ENCODE results near the gene CAPN11. TPM values are rescaled to one million over a fixed set of nuclear protein-coding genes. Genes with fewer than 3 reads are reported as not detected.
"Not testable (repeated sequence)": the region's sequence is repeated elsewhere in the genome, so short reads cannot be mapped to it uniquely, and the experiment has no call there.

CAPN11 gene
- total and polyA plus RNA-seq, 9 donors, result 0.17 to 0.38 (median 0.20) TPM; not detected in 4

GRCh38 chr6:44229376-44230033 is 70.9 kb downstream of the CAPN11 start:
- no peaks in the 10 kb centered on the region for H3K27me3 ChIP-seq
- H3K27ac ChIP-seq, result no peak overlapping the region
- TF ChIP-seq EP300 (IDR thresholded peaks at IDR 0.05) (no peak), CTCF (IDR thresholded peaks at IDR 0.05) (no peak), POLR2A (IDR thresholded peaks at IDR 0.05) (no peak)
- WGBS, 3 donors, result 81 to 87% (median 82%) methylated on average over 11 of the region's 11 CpGs
- no peak overlapping the region for H3K4me3 ChIP-seq
- DNase-seq, result no peak
- no peaks in the 10 kb centered on the region for H3K9me3 ChIP-seq
- H3K4me1 ChIP-seq (ENCODE audit: insufficient read depth), result peaks cover 19% of the 10 kb centered on the region
- H3K36me3 ChIP-seq, result no peaks in the 10 kb centered on the region
- intact Hi-C loops (cut with DNase I), result loop anchor here in 2 of 4 donors (5.0 kb wide), 2 partner anchors 52 to 57 kb away; no protein-coding TSS in a partner anchor

GRCh38 chr6:44230034-44230675 is 71.5 kb downstream of the CAPN11 start:
- TF ChIP-seq CTCF (IDR thresholded peaks at IDR 0.05), result no peak
- no peak for TF ChIP-seq POLR2A (IDR thresholded peaks at IDR 0.05)
- TF ChIP-seq EP300 (IDR thresholded peaks at IDR 0.05), result no peak
- no peak overlapping the region for H3K4me3 ChIP-seq
- no peaks in the 10 kb centered on the region for H3K27me3 ChIP-seq
- no peak for DNase-seq
- no peak overlapping the region for H3K27ac ChIP-seq
- H3K9me3 ChIP-seq, result no peaks in the 10 kb centered on the region
- no peaks in the 10 kb centered on the region for H3K36me3 ChIP-seq
- H3K4me1 ChIP-seq (ENCODE audit: insufficient read depth), result peaks cover 24% of the 10 kb centered on the region
- intact Hi-C loops (cut with DNase I), result loop anchor here in 1 of 4 donors (5.0 kb wide), 1 partner anchor 58 kb away; no protein-coding TSS in a partner anchor
- 86 to 97% (median 94%) methylated on average over 8 to 10 of the region's 10 CpGs for WGBS, 3 donors

GRCh38 chr6:44231426-44231825 is 72.8 kb downstream of the CAPN11 start:
- not testable (repeated sequence) for H3K4me3 ChIP-seq, H3K36me3 ChIP-seq, DNase-seq, H3K9me3 ChIP-seq, H3K27ac ChIP-seq, H3K27me3 ChIP-seq
- H3K4me1 ChIP-seq (ENCODE audit: insufficient read depth), result peaks cover 20% of the 10 kb centered on the region
- 53 to 83% (median 75%) methylated on average over 9 of the region's 9 CpGs for WGBS, 3 donors
- intact Hi-C loops (cut with DNase I), result loop anchor here in 1 of 4 donors (5.0 kb wide), 1 partner anchor 59 kb away; no protein-coding TSS in a partner anchor

- intact Hi-C loops (cut with DNase I), result loop anchor here in 1 of 4 donors (5.0 kb wide), 1 partner anchor 61 kb away; no protein-coding TSS in a partner anchor
- Histone ChIP-seq H3K36me3 (no peaks in the 10 kb centered on the region), H3K27me3 (no peaks in the 10 kb centered on the region), H3K27ac (peak overlapping the region; percentile 37 to 48), H3K4me3 (no peak overlapping the region), H3K9me3 (no peaks in the 10 kb centered on the region), H3K4me1 (ENCODE audit: insufficient read depth) (peaks cover 11% of the 10 kb centered on the region)
- TF ChIP-seq POLR2A (IDR thresholded peaks at IDR 0.05) (no peak), CTCF (IDR thresholded peaks at IDR 0.05) (no peak), EP300 (IDR thresholded peaks at IDR 0.05) (no peak)
- peak in 2 of 5 donors; percentile 11 to 19 for DNase-seq
- WGBS, 3 donors, result 87 to 92% (median 87%) methylated on average over 16 of the region's 16 CpGs
Measured at GRCh38 chr6:44232676-44233566, 74.3 kb downstream of the CAPN11 start.
